Smooth muscle cell of trachea (primary cell): Measurements from ENCODE around the gene NLRP3. TPM values are rescaled to one million over a fixed set of nuclear protein-coding genes. Genes with fewer than 3 reads are reported as not detected.

Experiments
- total RNA-seq: library from RNA; depleted of rRNA; stranded (reverse); fragments of >200 nt; gene quantifications from 2 replicates; pipeline ENCODE4 v1.2.1, GENCODE V29; 2014

The NLRP3 gene
- total RNA-seq, result under 0.01 TPM in 1 of 2 replicates, not detected in the other

DNA sequence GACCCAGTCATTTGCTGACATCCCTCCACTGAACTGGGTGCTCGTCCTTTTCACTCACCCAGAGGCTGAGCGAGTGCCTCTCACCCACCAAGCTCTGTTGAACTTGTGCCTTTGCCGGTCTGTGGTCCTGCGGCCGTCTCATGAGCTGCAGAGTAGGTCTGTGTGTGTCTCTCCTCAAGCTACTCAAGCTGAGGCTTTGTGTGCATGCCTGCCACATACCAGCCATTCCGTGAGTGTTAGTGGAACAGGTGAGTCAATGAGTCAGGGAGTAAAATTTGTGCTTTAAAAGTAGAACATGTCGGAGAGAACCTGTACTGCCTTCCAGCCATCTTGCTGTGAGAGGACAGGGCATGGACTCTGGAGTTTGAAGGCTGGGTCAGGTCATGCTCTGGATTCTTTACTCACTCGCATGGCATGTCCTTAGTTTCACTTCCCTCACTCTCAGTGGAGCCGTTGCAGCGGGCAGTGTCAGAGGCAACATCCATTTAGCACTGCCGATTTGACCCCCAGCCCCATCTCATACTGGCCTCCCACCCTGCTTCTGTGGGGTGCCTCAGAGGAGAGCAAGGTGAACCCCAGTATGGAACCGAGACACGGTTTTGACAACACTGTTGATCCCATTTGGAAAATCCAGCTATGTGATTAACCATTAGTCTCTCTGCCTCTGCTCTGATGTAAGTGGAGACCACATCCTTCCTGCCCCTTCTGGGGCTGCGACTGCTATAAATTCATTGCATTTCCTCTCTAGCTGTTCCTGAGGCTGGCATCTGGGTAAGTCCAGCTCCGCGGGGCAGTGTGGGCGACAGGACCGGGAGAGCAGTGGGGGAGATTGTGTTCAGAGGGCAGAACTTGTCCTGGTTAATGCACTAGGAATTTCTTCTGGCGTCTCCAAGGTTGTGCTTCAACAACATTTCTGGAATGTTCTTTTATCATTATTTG, at the start of gene NLRP3:
NLRP3 (plus strand) TSS at position 751 of the 939 bp plus-strand sequence. CDS start 2,628 bp downstream, outside the sequence.

Other genes starting within 250 kb of the NLRP3 start
- gene ZNF124, start 244.2 kb upstream of the NLRP3 start, total RNA-seq, result 29.5 and 37.7 TPM in 2 replicates
- gene VN1R5, start 160.1 kb upstream of the NLRP3 start, total RNA-seq, result not detected in 2 replicates
- gene ZNF496, start 84.3 kb upstream of the NLRP3 start, total RNA-seq, result 19.9 and 22.2 TPM in 2 replicates
- not detected in 2 replicates for gene OR2B11, start 41.9 kb downstream of the NLRP3 start, total RNA-seq
- not detected in 2 replicates for gene OR2C3, start 120.3 kb downstream of the NLRP3 start, total RNA-seq
- not detected in 2 replicates for gene GCSAML, start 133.0 kb downstream of the NLRP3 start, total RNA-seq
- gene OR2G2, start 172.2 kb downstream of the NLRP3 start, total RNA-seq, result not detected in 2 replicates
- 0.29 TPM in 1 of 2 replicates, not detected in the other for gene OR2G3, start 189.4 kb downstream of the NLRP3 start, total RNA-seq